K562 (cell line): ENCODE data around the gene BAD. TPM values are rescaled to one million over a fixed set of nuclear protein-coding genes. Genes with fewer than 3 reads are reported as not detected.
A peak's percentile ranks its signal among the peaks of the same experiment; 100 is the strongest.

Experiments
- AFF4 ChIP-seq: sonication (generic); formaldehyde crosslinking; IDR thresholded peaks from 2 replicates; pipeline ENCODE4 v1.8.0; 2023; ENCODE audit warnings: mild to moderate bottlenecking, missing genetic modification reagents
- ATF6 ChIP-seq: sonication (generic); formaldehyde crosslinking; IDR thresholded peaks from 2 replicates; pipeline ENCODE4 v1.4.0; 2020; ENCODE audit warnings: mild to moderate bottlenecking, missing genetic modification reagents
- ATF7 ChIP-seq: fragments of 450-650 bp; IDR thresholded peaks from 2 replicates; pipeline ENCODE4 v1.7.1; 2014; ENCODE audit warnings: mild to moderate bottlenecking, moderate library complexity
- CTBP1 ChIP-seq: fragments of 450-650 bp; IDR thresholded peaks from 2 replicates; pipeline ENCODE4 v1.6.1; 2016; ENCODE audit warnings: borderline replicate concordance
- GMEB1 ChIP-seq: fragments of 250-450 bp; sonication (Bioruptor Pico); IDR thresholded peaks from 2 replicates; pipeline ENCODE4 v1.4.0; 2020; ENCODE audit warnings: mild to moderate bottlenecking
- KAT7 ChIP-seq: sonication (generic); formaldehyde crosslinking; IDR thresholded peaks from 2 replicates; pipeline ENCODE4 v1.8.0; 2022; ENCODE audit warnings: missing genetic modification reagents, mild to moderate bottlenecking, borderline replicate concordance
- MTA3 ChIP-seq: fragments of 450-650 bp; formaldehyde crosslinking; IDR thresholded peaks from 2 replicates; pipeline ENCODE4 v1.6.1; 2017; ENCODE audit warnings: mild to moderate bottlenecking, borderline replicate concordance
- POLR2B ChIP-seq: fragments of 450-650 bp; IDR thresholded peaks from 2 replicates; pipeline ENCODE4 v1.6.1; 2018; ENCODE audit warnings: low read depth; ENCODE audit not compliant: partially characterized antibody
- RHOXF2B ChIP-seq: fragments of 250-450 bp; sonication (Bioruptor Pico); conservative IDR thresholded peaks from 2 replicates; pipeline ENCODE4 v1.5.1; 2021
- STAG1 ChIP-seq: sonication (generic); formaldehyde crosslinking; IDR thresholded peaks from 2 replicates; pipeline ENCODE4 v1.5.0; 2020; ENCODE audit warnings: missing genetic modification reagents, borderline replicate concordance
- TCF7 ChIP-seq: sonication (generic); IDR thresholded peaks from 2 replicates; pipeline ENCODE4 v1.6.1; 2016; ENCODE audit warnings: antibody characterized with exemption, borderline replicate concordance
- TEAD4 ChIP-seq, 2 experiments: sonication (generic) in 1 of 2; formaldehyde crosslinking in 1 of 2; IDR thresholded peaks; 2 replicates each; pipeline versions ENCODE4 v1.6.1 to v1.8.0; 2012 to 2022; ENCODE audit warnings: borderline replicate concordance in 1 of 2, inconsistent platforms in 1 of 2, low read length in 1 of 2, mild to moderate bottlenecking in 1 of 2, missing genetic modification reagents in 1 of 2
- ZBTB5 ChIP-seq: fragments of 450-650 bp; IDR thresholded peaks from 2 replicates; pipeline ENCODE4 v1.6.1; 2017; ENCODE audit warnings: antibody characterized with exemption
- ZNF57 ChIP-seq: fragments of 450-650 bp; formaldehyde crosslinking; IDR thresholded peaks from 2 replicates; pipeline ENCODE4 v1.4.0; 2020; ENCODE audit warnings: mild to moderate bottlenecking, moderate library complexity
- polyA plus RNA-seq, 8 experiments: library from polyadenylated mRNA; depleted of rRNA in 4 of 8; stranded (reverse) in 5 of 8; unstranded in 3 of 8; fragments of >200 nt; fragmentation: Nextera tagmentation in 2 of 8; fragmentation: Illumina TruSeq in 1 of 8; extraction: Ambion mirVana in 2 of 8; extraction: Trizol in 1 of 8; gene quantifications; 2 replicates each; pipeline versions ENCODE4 v1.2.1 to v1.2.3, GENCODE V29; 2011 to 2014; ENCODE audit warnings: inconsistent platforms in 1 of 8, missing spikeins in 1 of 8
- total RNA-seq, 7 experiments: library from RNA; depleted of rRNA in 6 of 7; stranded (reverse); fragments of >200 nt in 6 of 7; fragmentation: Illumina TruSeq in 2 of 7; extraction: Trizol in 2 of 7; gene quantifications; 2 replicates each; pipeline versions ENCODE4 v1.2.1 to v1.2.3, GENCODE V29; 2011 to 2021; ENCODE audit warnings: low replicate concordance in 1 of 7

Gene BAD
- total and polyA plus RNA-seq, 9 of the 15 experiments (the other 6 are each of a cell fraction or from before 2014, with no cell fraction given), result 0.61 to 45.6 (median 11.8) TPM

- TF ChIP-seq ATF6 (CRISPR knock-in tag) (peak; percentile 36; the same call in 1 of the 2 replicates), CTBP1 (peak; percentile 30), AFF4 (CRISPR knock-in tag) (peak; percentile 54; the same call in 1 of the 2 replicates), STAG1 (CRISPR knock-in tag) (no peak; the same call in 1 of the 2 replicates), MTA3 (peak; percentile 32; the same call in 1 of the 2 replicates), ZNF57 (no peak), RHOXF2B (CRISPR knock-in tag) (no peak), KAT7 (CRISPR knock-in tag) (peak; percentile 90), ATF7 (peak; percentile 41), GMEB1 (peak; percentile 50; the same call in 1 of the 2 replicates), ZBTB5 (peak; percentile 48; the same call in 1 of the 2 replicates), TCF7 (0 out of 2 replicates have a peak, but pooled peaks have one; percentile 58), POLR2B (peak; percentile 55), TEAD4 (IDR thresholded peaks at IDR 0.05; ENCODE audit: low read length) (peak; percentile 2), TEAD4 (CRISPR knock-in tag; IDR thresholded peaks at IDR 0.05; ENCODE audit: borderline replicate concordance) (no peak)
These were observed 58.6 kb downstream of the BAD start, which contains the start of the genes NUDT22 and TRPT1 (continued) for GRCh38 chr11:64225608-64226506.
